Thyroid gland (tissue), 4 donors: ENCODE results near the gene QDPR.

Experiments
- POLR2A ChIP-seq, 2 donors: fragments of 450-650 bp; IDR thresholded peaks; one replicate each; pipeline ENCODE4 v1.6.1; 2017; ENCODE audit warnings: antibody characterized with exemption in 2 of 2, mild to moderate bottlenecking in 2 of 2, moderate library complexity in 1 of 2
- TF ChIP-seq, protein P1 (sequence below), 6 experiments: fragments of 200-600 bp in 3 of 6; fragments of 450-650 bp in 3 of 6; sonication (generic) in 3 of 6; IDR thresholded peaks; one replicate each; pipeline ENCODE4 v1.5.1; 2016 to 2019; ENCODE audit warnings: antibody characterized with exemption in 6 of 6, mild to moderate bottlenecking in 2 of 6, inconsistent platforms in 1 of 6, moderate library complexity in 1 of 6

- TF ChIP-seq, protein P1, sequence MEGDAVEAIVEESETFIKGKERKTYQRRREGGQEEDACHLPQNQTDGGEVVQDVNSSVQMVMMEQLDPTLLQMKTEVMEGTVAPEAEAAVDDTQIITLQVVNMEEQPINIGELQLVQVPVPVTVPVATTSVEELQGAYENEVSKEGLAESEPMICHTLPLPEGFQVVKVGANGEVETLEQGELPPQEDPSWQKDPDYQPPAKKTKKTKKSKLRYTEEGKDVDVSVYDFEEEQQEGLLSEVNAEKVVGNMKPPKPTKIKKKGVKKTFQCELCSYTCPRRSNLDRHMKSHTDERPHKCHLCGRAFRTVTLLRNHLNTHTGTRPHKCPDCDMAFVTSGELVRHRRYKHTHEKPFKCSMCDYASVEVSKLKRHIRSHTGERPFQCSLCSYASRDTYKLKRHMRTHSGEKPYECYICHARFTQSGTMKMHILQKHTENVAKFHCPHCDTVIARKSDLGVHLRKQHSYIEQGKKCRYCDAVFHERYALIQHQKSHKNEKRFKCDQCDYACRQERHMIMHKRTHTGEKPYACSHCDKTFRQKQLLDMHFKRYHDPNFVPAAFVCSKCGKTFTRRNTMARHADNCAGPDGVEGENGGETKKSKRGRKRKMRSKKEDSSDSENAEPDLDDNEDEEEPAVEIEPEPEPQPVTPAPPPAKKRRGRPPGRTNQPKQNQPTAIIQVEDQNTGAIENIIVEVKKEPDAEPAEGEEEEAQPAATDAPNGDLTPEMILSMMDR (IDR thresholded peaks at IDR 0.05) = no peak
- no peak for TF ChIP-seq POLR2A (IDR thresholded peaks at IDR 0.05)
Observed at GRCh38 chr4:17546678-17547077, 34.8 kb upstream of the QDPR start.
